Fibroblast of skin of right quadriceps (primary cell): ENCODE measurements around the gene CELA3A.
A peak's percentile ranks its signal among the peaks of the same experiment; 100 is the strongest.

Source experiments
- DNase-seq: peaks from one replicate; pipeline ENCODE4 v3.0.0-alpha.2; 2013

CELA3A gene

DNA sequence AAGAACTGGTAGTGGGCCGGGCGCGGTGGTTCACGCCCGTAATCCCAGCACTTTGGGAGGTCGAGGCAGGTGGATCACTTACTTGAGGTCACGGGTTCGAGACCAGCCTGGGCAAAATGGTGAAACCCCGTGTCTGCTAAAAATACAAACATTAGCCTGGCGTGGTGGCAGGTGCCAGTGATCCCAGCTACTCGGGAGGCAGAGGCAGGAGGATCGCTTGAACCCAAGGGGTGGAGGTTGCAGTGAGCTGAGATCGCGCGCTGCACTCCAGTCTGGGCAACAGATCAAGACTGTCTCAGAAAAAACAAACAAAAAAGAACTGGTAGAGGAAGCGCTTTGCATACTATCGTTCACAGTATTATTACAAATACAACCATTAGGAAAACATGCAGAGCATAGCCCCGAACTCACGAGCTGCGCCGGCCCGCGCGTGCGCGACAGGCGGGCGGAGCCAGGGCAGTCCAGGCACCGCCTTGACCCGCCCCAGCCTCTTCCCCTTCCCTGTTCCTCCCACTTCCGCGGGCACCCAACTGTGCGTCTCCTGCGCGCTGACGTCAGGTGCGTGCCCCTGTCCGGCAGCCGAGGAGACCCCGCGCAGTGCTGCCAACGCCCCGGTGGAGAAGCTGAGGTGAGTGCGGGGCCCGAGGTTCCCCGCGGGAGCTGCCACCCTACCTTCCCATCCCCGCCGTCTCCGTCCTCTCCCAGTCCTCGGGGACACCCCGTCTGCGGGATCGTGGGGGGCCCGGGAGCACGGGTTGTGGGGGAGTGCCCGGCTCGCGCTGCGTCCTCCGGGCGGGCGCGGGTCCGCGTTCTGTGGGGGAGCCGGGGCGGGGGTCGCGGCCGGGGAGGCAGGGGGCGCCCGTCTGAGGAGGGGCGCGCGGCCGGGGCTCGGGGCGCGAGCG is 50.9 kb downstream of the CELA3A start, which contains the start of gene CDC42:
Gene CDC42, plus strand, starts transcription at position 595 of the 902 bp plus-strand sequence. CDS start 25,770 bp downstream, outside the sequence.
- peak; percentile 96 for DNase-seq

DNA sequence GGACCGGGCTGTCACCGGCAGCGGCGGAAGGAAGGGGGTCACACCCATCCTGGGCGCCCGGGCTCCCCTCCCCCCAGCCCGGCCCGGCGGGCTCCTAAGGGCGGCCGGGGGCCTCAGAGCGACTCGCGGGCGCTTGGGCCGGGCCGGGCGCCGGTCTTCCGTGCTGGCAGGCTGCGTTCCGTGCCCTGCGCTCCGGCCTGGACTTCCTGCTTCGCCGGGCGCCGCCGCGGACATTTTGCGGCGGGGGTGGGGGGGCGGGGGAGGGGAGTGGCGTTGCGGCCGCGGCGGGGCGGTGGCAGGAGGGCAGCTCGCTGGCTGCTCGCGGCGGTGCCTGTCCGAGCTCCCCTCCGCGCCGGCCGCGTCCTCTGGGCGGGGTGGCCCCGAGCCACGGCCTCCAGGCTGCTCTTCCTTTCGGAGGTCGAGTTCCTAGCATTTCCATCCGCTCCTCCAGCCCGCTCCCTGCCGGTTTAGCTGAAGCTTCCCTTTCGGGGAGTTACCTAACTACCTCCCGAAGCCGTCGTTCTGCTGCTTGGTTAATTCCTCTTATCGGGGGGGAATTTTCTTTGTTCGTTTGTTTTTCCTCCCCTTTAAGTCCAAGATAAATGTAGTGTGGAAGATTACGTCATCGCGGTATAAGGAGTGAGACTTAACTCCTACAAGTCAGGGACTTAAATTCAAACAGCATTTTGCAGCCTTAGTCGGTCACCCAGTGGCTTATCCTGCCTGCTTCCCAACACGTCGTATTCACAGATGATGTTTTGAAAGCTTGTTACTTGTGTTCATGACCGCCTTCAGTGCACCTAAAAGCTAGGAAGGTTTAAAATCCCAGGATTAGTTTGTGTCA is 51.8 kb downstream of the CELA3A start:
- peak; percentile 69 for DNase-seq

DNA sequence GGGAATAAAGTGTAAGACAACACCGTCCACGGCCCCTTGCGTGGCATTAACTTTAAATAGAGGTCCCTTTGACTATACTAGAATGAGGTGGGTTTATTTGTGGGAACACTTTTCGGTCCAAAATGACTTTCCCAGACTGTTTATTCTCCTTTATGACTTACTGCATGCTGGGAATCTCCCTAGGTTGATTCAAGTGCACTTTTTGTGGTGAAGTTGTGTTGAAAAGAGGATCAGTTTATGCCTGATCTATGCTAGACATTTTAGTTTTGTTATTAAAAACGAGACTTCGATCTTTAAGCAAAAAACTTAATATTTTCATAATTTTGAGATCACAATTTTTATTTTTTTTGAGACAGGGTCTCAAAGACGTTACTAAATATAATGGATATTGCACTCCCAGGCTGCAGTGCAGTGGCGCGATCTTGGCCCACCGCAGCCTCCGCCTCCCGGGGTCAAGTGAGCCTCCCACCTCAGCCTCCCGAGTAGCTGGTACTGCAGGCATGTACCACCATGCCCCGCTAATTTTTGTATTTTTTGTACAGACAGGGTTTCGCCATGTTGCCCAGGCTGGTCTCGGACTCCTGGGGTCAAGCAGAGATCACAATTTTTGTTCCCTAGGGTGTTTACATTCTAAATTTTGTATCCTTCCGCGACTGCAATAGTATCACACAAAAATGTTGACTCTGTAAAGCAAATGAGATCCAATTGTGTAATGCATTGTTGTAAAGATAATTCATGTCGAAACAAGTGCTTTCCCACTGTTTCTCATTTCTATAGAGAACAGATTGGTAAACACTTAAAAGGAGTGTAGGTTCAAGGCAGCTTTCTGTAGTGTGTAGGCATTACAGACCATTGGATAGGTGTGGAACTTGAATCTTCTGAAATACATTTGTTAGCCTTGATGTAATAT is 52.7 kb downstream of the CELA3A start:
- DNase-seq, result peak; percentile 10

DNA sequence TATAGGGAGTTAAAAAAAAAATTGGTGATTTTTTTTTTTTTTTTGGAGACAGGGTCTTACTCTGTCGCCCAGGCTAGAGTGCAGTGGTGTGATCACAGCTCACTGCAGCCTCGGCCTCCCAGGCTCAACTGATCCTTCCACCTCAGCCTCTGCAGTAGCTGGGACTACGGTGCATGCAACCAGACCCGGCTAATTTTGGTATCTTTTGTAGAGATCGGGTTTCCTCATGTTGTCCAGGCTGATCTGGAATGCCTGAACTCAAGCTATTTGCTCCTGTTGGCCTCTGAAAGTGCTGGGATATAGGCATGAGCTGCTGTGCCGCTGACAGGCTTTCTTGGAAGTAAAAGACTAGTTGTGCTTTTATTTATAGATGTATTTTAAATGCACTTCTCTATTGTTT is 54.0 kb downstream of the CELA3A start:
- DNase-seq, result no peak

DNA sequence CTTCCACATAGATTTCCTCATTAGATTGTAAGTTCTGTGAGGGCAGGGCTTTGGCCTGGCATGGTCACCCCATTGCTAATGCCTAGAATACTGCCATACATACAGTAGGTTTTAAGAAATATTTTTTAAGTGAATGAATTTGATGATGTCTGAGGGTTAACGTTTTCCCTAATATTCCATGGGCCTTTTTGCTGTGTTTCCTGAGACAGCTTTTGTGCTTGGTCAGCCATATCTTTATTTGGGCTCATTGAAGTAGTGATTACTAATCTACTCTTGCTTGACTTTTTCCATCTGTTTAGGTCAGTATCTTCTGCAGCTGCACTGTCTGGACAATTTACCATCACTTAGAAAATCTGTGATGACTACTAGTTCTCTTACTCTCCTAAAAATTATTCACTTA is 54.6 kb downstream of the CELA3A start:
- no peak for DNase-seq

DNA sequence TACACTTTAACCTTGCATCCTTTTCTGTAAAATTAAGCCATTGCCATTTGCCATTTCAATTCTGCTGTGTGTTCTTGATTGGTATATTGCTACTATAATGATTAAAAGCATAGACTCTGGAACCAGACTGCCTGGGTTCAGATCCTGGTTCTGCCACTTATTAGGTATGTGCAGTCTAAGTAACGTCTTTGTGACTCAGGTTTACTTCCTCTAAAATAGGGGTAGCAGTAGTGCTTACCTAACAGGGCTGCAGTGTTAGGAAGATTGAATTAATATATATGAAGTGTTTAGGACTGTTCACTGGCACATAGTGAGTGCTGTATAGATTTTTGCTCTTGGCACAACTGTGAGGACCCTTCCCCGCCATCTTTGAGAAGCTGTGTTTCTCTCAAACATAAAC is 55.5 kb downstream of the CELA3A start:
- no peak for DNase-seq

DNA sequence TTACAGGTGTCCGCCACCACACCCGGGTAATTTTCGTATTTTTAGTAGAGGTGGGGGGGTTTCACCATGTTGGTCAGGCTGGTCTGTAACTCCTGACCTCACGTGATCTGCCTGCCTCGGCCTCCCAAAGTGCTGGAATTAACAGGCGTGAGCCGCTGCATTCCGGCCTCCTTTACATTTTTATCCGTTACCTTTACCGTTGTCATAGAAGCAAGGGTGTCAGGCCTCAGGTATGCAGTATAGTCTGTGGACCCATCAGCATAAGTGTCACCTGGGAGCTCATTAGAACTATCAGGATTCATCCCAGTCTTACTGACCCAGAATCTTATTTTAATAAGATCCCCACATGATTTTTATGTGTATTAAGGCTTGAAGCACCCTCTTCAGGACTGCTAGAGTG is 56.4 kb downstream of the CELA3A start:
- DNase-seq, result no peak
